WERI-Rb-1 (cell line): Measurements from ENCODE around the gene DIDO1.

ENCODE experiments used
- DNase-seq: peaks from one replicate; pipeline ENCODE4 v3.0.0-alpha.2; 2020
- H3K27ac ChIP-seq: fragments of 250-450 bp; sonication (Bioruptor Pico); 2 replicates; pipeline ENCODE4 v1.5.1; 2020; ENCODE audit warnings: mild to moderate bottlenecking, moderate library complexity
- H3K27me3 ChIP-seq: fragments of 250-450 bp; sonication (Bioruptor Pico); 2 replicates; pipeline ENCODE4 v1.5.1; 2021; ENCODE audit warnings: mild to moderate bottlenecking, low read depth, moderate library complexity; ENCODE audit not compliant: insufficient read depth, severe bottlenecking
- H3K36me3 ChIP-seq: fragments of 250-450 bp; sonication (Bioruptor Pico); 2 replicates; pipeline ENCODE4 v1.5.1; 2020; ENCODE audit warnings: mild to moderate bottlenecking, moderate library complexity
- H3K4me3 ChIP-seq: 2 replicates; pipeline ENCODE4 v1.5.1; 2011; ENCODE audit warnings: low read depth, mild to moderate bottlenecking, control low read depth, low read length
- H3K9me3 ChIP-seq: fragments of 250-450 bp; sonication (Bioruptor Pico); 2 replicates; pipeline ENCODE4 v1.5.1; 2021; ENCODE audit warnings: mild to moderate bottlenecking, moderate library complexity; ENCODE audit not compliant: severe bottlenecking
- TF ChIP-seq, protein P1 (sequence below): IDR thresholded peaks from 2 replicates; pipeline ENCODE4 v1.5.1; 2011; ENCODE audit warnings: low read depth, mild to moderate bottlenecking, control low read depth, inconsistent platforms, low read length

DIDO1 gene

DNA sequence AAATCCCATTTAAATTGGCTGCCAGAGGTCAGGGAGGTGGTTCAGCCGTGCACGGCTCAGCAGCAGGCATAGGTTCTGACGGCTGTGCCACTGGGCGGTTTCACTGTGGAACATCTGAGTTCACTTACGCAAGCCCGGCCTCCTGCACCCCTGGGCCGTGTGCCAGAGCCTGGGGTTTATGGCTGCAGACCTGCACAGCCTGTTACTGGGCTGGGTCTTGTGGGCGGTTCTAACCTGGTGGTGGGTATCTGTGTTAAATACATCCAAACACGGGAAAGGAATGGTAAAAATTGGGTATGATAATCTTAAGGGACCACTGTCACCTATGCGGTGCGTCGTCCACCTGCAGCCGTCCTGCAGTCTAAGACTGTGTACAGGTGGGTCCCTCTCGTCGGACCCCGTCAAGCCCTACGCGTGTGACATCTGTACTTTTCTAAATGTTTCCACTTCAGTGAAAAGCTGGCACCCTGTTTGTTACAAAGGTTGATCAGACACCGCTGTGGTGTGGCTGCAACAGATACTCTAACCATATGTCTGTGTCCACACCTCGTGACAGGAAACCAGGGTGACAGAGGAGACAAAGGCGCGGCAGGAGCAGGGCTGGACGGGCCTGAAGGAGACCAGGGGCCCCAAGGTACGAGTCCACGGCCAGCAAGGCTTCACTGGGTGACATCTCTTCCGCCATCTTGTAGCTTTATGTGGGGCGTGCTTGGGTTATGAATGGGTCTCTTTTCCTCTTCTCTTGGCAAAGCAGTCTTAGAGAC is 88.0 kb downstream of the DIDO1 start:
- Histone ChIP-seq H3K27ac (no peak overlapping the region), H3K27me3 (no peaks in the 10 kb centered on the region), H3K9me3 (no peaks in the 10 kb centered on the region), H3K36me3 (peaks cover 2% of the 10 kb centered on the region), H3K4me3 (no peak overlapping the region)
- TF ChIP-seq, protein P1, sequence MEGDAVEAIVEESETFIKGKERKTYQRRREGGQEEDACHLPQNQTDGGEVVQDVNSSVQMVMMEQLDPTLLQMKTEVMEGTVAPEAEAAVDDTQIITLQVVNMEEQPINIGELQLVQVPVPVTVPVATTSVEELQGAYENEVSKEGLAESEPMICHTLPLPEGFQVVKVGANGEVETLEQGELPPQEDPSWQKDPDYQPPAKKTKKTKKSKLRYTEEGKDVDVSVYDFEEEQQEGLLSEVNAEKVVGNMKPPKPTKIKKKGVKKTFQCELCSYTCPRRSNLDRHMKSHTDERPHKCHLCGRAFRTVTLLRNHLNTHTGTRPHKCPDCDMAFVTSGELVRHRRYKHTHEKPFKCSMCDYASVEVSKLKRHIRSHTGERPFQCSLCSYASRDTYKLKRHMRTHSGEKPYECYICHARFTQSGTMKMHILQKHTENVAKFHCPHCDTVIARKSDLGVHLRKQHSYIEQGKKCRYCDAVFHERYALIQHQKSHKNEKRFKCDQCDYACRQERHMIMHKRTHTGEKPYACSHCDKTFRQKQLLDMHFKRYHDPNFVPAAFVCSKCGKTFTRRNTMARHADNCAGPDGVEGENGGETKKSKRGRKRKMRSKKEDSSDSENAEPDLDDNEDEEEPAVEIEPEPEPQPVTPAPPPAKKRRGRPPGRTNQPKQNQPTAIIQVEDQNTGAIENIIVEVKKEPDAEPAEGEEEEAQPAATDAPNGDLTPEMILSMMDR: no peak
- DNase-seq: no peak

DNA sequence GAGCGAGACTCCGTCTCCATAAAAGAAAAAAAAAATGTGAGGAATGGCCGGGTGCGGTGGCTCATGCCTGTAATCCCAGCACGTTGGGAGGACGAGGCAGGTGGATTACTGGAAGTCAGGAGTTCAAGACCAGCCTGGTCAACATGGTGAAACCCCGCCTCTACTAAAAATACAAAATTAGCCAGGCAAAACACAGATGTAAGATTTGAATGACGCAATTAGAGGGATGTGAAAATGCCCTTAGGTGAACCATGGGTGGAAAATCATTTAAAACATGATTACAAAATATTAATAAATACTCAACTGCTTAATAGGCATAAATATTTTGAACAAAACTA is 88.5 kb downstream of the DIDO1 start:
- Histone ChIP-seq H3K9me3 (no peaks in the 10 kb centered on the region), H3K27ac (no peak overlapping the region), H3K4me3 (no peak overlapping the region), H3K36me3 (peaks cover 2% of the 10 kb centered on the region), H3K27me3 (no peaks in the 10 kb centered on the region)
- TF ChIP-seq, protein P1: no peak
- DNase-seq: no peak

GRCh38 chr20:62836967-62837490 is 89.3 kb downstream of the DIDO1 start:
- Histone ChIP-seq H3K36me3 (peaks cover 2% of the 10 kb centered on the region), H3K4me3 (no peak overlapping the region), H3K9me3 (no peaks in the 10 kb centered on the region), H3K27ac (no peak overlapping the region), H3K27me3 (no peaks in the 10 kb centered on the region)
- TF ChIP-seq, protein P1: no peak
- no peak for DNase-seq

- no peak for DNase-seq
- no peaks in the 10 kb centered on the region for H3K9me3 ChIP-seq
- TF ChIP-seq, protein P1: no peak
- peaks cover 2% of the 10 kb centered on the region; the same call in 1 of the 2 replicates for H3K36me3 ChIP-seq
- H3K27me3 ChIP-seq: no peaks in the 10 kb centered on the region
- H3K4me3 ChIP-seq: no peak overlapping the region
- no peak overlapping the region for H3K27ac ChIP-seq
Observed at GRCh38 chr20:62835931-62836861, 90.1 kb downstream of the DIDO1 start.

- Histone ChIP-seq H3K9me3 (no peaks in the 10 kb centered on the region), H3K27ac (no peak overlapping the region), H3K4me3 (no peak overlapping the region), H3K36me3 (no peaks in the 10 kb centered on the region), H3K27me3 (no peaks in the 10 kb centered on the region)
- TF ChIP-seq, protein P1: no peak
- DNase-seq: no peak
Observed at GRCh38 chr20:62834967-62835730, 91.2 kb downstream of the DIDO1 start.
